Spleen (tissue), 7 donors: ENCODE results near the gene SHANK2.

ENCODE experiments used
- CTCF ChIP-seq, 11 experiments: fragments of 200-600 bp in 7 of 11; fragments of 450-650 bp in 4 of 11; sonication (generic) in 4 of 11; IDR thresholded peaks in 8 of 11; conservative IDR thresholded peaks in 3 of 11; 1 replicate in 7 of 11; 2 replicates in 4 of 11; pipeline versions ENCODE4 v1.4.0 to v1.8.0; 2016 to 2021; ENCODE audit warnings: antibody characterized with exemption in 11 of 11, inconsistent platforms in 4 of 11, mild to moderate bottlenecking in 1 of 11
- POLR2A ChIP-seq, 3 donors: fragments of 450-650 bp; IDR thresholded peaks; one replicate each; pipeline ENCODE4 v1.5.1; 2017; ENCODE audit warnings: antibody characterized with exemption in 3 of 3, mild to moderate bottlenecking in 1 of 3
- donor health status: DM: no; HTN: no; CAD: no; lungs with moderate emphysema.
- donor health status: DM: no; HTN: no; CAD: no.
- donor health status: DM: no; HTN: no; CAD: no.

- TF ChIP-seq CTCF (IDR thresholded peaks at IDR 0.05 in 8 of 11, conservative IDR thresholded peaks at IDR 0.05 in 3 of 11) (no peak), POLR2A (IDR thresholded peaks at IDR 0.05) (no peak)
Measured at GRCh38 chr11:71209656-71210055, 42.7 kb downstream of the SHANK2 start.
